ENCODE results near the gene HSPA1L.
A peak's percentile ranks its signal among the peaks of the same experiment; 100 is the strongest.

The HSPA1L gene

GRCh38 chr6:31781244-31782125, 33.6 kb downstream of the HSPA1L start:
- no peak for DNase-seq (ENCODE audit: low spot score)

DNA sequence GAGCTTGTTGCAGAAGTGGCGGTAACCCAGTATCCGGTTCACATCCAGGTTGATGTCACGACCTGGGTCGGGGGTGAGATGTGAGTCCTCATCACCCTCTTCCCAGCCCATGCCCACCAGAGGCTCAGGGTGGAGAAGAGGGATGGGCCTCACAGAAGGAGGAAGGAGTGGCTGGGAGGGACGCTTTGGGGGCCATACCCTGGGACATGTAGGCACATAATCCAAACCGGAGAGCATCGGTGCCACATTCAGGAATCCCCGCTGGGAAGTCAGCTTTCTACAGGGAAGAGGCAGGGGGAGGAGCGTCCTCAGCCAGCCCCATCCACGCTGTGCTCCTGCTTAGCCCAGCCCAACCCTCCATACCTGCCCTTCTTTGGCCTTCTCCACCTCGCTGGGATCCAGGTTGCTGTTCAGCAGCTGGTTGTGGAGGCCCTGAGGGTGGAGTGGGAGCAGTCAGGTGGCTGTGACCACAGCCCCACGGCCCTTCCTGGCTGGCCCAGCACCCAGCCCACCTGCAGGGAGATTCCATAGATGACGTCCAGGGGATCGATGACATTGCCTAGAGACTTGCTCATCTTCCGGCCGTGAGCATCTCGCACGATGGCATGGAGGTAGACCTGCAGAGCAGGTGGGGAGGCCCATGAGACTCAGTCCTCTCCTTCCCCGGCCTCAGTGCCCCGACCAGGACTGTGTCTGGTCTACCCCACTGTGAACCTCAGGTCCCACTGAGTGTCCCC, 34.4 kb downstream of the HSPA1L start:
- no peak for DNase-seq (ENCODE audit: low spot score)

DNA sequence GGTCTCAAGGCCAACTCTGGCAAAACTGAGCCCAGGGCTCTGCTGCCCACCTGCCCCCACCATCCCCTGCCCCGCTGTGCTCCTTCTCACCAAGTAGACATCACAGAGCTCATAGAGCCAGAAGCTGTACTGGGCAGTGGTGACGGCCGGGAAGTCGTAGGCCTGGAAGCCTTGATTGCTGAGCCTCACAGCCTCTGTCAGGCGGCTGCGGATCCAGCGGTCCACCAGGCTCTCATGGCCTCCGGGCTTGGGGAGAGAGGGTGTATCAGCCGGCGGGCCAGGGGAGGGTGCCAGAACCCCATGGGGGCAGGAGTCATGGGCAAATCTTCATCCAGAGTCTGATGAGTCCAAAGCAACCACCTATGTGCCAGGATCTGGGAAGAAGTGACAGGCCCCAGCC, 35.2 kb downstream of the HSPA1L start:
- DNase-seq (ENCODE audit: low spot score): no peak

- DNase-seq (ENCODE audit: low spot score): no peak
Measured at GRCh38 chr6:31778999-31779885, 35.8 kb downstream of the HSPA1L start.

DNA sequence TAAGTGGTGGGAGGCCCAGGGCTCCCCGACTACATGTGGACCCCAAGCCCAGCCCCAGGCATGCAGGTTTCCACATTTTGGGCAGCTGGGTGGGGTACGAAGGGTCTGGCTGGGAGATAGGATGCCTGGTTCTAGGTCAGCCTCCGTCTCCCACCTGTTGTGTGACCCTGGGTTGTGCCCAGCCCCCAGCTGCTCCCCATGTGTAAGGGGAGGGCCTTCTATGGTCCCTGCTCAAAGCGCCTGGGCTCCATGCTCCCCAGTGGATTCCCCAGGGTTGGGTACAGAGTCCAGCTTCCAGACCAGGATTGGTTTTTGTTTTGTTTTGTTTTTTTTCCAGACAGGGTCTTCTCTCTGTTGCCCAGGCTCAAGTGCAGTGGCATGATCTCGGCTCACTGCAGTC, 36.9 kb downstream of the HSPA1L start:
- DNase-seq (ENCODE audit: low spot score): no peak

DNA sequence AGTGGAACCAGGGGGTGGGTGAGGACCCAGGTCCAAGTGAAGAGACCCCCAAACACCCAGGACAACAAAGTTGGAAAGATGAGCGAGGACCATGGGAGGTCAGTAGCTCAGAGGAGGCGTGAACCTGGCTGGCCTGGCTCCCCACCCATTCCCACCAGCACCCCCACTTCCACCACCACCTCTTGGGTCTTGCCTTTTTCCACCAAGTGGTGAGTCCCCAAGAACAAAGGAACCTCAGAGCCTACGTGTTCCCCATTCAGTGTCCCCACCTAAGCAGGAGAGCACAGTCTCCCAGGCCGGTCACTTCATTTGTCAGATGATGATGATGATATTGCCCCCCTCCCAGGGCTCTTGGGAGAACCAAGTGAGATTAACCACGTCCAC, 37.4 kb downstream of the HSPA1L start:
- no peak for DNase-seq (ENCODE audit: low spot score)

DNA sequence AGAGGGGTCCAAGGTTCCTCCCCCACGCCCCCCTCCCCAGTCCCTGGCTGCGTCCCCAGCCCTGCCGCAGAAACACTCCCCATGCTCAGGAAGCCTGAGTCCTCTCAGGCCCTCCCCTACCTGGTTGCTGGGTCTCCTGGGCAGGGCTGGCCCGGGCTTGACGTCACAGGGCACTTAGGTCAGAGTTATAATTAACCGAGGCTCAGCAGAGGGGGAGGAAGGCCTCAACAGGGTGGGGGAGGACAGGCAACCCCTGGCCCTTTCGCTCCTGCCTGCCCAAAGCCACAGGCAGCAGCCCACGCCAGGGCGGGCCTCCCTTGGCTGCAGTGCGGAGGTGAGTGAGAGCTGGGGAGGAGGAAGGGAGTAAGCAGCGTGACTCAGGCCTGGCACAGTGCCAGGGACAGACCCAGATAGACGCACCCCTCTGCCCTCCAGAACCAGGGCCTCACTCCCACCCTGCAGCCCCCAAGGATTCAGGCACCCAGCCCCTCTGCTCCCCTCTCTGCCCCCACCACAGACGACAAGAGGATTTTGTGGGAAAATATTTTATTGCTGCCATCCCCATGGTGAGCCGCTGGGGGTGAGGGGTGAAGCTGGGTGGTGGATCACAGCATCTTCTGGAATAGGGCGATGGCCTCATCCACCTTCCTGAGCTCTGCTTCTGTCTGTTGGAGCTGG, 38.0 kb downstream of the HSPA1L start, which contains the start of gene VWA7:
Gene VWA7, minus strand, starts transcription at position 340 of the 678 bp plus-strand sequence. CDS start 549 bp downstream, outside the sequence.
- DNase-seq (ENCODE audit: low spot score): peak; percentile 78

- DNase-seq (ENCODE audit: low spot score): no peak
Measured at GRCh38 chr6:31776485-31776988, 38.5 kb downstream of the HSPA1L start.

GRCh38 chr6:31775633-31776484, 39.2 kb downstream of the HSPA1L start:
- DNase-seq (ENCODE audit: low spot score): no peak

DNA sequence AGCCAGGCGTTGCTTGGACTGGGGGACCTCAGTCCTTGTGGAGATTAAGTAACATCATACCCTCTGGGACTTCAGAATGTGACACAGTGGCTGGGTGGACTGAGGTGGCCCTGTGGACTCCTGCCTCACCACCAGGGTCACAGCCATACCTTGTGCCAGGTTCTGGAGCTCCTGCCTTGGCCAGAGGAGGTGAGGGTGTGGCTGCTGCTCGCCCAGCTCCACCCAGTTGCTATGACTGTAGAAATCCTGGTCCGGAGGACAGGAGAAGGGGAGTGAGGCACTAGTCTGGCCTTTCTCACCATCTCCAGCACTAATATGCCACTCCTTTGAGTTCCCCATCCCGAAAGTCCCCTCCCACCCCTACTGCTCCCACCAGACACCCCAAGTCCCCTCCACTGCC, 39.9 kb downstream of the HSPA1L start:
- no peak for DNase-seq (ENCODE audit: low spot score)

DNA sequence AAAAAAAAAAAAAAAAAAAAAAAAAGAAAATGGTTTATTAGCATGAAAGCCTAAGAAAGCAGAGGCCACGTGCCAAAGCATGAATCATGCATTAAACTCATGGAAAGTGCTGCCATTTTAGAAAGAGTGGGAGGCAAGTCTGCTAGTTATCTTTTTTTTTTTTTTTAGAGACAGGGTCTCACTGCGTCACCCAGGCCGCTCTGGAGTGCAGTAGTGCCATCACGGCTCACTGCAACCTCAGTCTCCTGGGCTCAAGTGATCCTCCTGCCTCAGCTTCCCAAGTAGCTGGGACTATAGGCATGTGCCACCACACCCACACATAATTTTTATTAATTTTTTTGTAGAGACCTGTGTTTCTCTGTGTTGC, 43.1 kb downstream of the HSPA1L start:
- no peak for DNase-seq (ENCODE audit: low spot score)

DNA sequence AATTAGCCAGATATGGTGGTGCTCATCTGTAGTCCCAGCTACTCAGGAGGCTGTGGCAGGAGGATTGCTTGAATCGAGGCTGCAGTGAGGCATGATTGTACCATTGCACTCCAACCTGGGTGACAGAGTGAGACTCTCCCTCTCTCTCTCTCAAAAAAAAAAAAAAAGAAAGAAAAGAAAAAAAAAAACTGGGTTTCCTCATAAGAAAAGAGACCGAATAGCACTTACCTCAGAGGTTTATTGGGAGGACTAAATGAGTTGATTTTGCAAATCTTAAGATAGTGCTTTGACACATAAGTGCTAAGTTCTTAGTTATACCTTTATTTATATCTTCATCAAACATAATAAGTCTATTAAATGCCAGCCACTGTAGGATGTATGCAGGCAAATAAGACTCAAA, 44.2 kb downstream of the HSPA1L start:
- DNase-seq (ENCODE audit: low spot score): no peak

DNA sequence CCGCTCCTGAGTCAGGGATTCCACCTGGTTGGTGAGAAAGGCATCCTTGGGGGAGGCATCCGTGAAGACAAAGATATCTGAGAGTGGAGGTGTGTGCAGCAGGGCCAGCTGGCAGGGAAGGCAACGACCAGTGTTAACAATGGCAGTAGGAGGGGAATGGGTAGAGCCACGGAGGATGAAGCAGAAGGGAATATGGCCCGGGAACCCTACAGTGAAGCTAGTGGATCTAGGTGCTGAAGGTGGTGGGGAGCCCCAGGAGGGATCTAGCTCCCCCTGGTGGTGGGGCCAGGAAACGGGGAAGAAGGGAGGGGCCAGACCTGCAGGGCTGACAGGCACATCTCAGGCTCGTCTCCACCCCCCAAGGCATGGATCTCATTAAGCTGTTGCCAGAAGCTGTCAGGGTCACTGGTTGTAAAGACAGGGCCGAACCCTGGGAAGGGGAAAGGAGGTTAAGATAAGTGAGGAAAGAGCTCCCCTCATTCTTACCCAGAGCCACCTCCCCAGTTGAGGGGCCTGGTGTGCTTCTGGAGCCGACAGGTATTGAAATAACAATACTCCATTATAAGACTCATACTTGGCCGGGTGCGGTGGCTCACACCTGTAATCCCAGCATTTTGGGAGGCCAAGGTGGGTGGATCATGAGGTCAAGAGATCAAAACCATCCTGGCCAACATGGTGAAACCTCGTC, 45.3 kb downstream of the HSPA1L start:
- peak; percentile 96 for DNase-seq (ENCODE audit: low spot score)

- no peak for DNase-seq (ENCODE audit: low spot score)
Measured at GRCh38 chr6:31768363-31769257, 46.5 kb downstream of the HSPA1L start.

DNA sequence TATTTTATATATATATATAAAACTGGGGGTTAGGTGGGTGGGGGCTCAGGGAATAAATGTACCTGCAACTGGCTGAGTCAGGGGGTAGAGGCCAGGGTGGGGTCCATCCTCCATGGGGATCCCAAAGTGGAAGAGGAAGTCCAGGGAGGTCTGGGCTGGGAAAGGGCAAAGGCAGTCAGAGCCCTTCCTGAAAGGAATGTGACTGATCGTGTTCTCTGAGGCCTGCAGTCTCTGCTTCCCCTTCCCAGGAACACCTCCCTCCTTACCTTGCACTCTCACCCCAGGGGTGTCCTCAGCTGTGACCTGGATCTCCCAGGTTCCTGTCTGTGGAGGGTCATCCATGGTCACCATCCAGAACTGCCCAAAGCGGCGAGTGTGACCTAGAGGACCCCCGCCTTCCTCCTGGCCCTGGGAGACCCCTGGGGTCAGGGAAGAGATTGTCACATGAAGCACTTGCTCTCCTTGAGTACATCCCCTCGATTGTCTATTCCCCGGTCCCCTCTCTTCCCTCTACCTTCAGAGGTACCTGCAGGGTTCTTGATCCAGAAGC, 47.9 kb downstream of the HSPA1L start:
- DNase-seq (ENCODE audit: low spot score): no peak

GRCh38 chr6:31765910-31766794, 48.9 kb downstream of the HSPA1L start:
- no peak for DNase-seq (ENCODE audit: low spot score)

- no peak for DNase-seq (ENCODE audit: low spot score)
Measured at GRCh38 chr6:31765559-31765909, 49.5 kb downstream of the HSPA1L start.

GRCh38 chr6:31764198-31764597, 50.9 kb downstream of the HSPA1L start:
- no peak for DNase-seq (ENCODE audit: low spot score)

All from HuH-7 (cell line).